ENCODE results near the gene ZBTB37.

Gene ZBTB37

GRCh38 chr1:173913111-173913510 lies 44.9 kb downstream of the ZBTB37 start:
- TF ChIP-seq, protein P1, sequence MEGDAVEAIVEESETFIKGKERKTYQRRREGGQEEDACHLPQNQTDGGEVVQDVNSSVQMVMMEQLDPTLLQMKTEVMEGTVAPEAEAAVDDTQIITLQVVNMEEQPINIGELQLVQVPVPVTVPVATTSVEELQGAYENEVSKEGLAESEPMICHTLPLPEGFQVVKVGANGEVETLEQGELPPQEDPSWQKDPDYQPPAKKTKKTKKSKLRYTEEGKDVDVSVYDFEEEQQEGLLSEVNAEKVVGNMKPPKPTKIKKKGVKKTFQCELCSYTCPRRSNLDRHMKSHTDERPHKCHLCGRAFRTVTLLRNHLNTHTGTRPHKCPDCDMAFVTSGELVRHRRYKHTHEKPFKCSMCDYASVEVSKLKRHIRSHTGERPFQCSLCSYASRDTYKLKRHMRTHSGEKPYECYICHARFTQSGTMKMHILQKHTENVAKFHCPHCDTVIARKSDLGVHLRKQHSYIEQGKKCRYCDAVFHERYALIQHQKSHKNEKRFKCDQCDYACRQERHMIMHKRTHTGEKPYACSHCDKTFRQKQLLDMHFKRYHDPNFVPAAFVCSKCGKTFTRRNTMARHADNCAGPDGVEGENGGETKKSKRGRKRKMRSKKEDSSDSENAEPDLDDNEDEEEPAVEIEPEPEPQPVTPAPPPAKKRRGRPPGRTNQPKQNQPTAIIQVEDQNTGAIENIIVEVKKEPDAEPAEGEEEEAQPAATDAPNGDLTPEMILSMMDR (IDR thresholded peaks at IDR 0.05; ENCODE audit: insufficient read depth, missing control alignments) = no peak
- DNase-seq (ENCODE audit: insufficient read length, low spot score) (no peak), FAIRE-seq (no peak)

- DNase-seq (ENCODE audit: insufficient read length, low spot score) = no peak
- TF ChIP-seq, protein P1 (IDR thresholded peaks at IDR 0.05; ENCODE audit: insufficient read depth, missing control alignments) = peak; percentile 63
- FAIRE-seq = no peak
Observed at GRCh38 chr1:173914366-173914871, 46.2 kb downstream of the ZBTB37 start.

- DNase-seq (ENCODE audit: insufficient read length, low spot score) (no peak), FAIRE-seq (no peak)
- TF ChIP-seq, protein P1 (IDR thresholded peaks at IDR 0.05; ENCODE audit: insufficient read depth, missing control alignments) = no peak
Observed at GRCh38 chr1:173915596-173915995, 47.4 kb downstream of the ZBTB37 start.

DNA sequence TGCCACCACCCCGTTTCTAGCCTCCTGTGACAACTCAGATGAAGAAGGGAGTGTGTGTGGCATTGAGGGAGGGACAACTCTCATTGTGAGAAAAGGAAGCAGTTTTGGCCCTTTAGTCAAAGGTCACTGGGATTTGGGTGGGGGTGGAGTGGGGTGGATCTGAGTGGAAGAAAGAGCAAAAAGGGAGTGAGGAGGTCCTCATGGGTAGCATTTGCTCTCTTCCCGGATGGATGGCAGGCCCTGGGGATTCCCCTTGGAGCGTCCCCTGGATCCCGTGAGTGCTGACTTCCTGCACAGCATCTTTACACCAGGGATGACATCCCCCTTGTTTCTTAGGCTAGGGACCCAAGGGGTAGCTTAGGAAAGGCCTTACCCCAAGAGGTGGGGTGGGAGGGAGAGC lies 48.5 kb downstream of the ZBTB37 start:
- no peak for DNase-seq (ENCODE audit: insufficient read length, low spot score)
- no peak for FAIRE-seq
- TF ChIP-seq, protein P1 (IDR thresholded peaks at IDR 0.05; ENCODE audit: insufficient read depth, missing control alignments) = no peak

DNA sequence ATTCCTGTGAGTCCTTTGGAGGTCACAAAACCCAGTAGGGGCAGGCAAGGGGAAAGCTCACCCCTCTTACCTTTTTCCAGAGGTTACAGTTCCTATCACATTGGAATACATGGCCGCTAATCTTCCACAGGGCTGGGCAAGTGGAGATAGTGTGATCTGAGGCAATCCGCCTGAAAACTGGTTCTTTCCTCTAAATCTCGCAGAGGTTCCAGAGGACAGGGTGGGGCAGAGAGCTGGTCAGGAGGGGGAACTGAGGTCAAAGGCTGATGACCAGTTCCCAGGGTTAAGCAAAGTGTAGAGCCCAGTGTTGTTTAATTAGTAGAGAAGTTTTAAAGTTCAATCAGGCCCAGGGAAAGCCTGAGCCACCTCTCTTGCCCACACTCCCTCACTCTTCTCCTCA lies 49.0 kb downstream of the ZBTB37 start, which contains the start of gene SERPINC1:
TSS of gene SERPINC1 (minus strand) at position 179 of the 400 bp plus-strand sequence. CDS start at position 111, 68 bp downstream.
- no peak for FAIRE-seq

DNA sequence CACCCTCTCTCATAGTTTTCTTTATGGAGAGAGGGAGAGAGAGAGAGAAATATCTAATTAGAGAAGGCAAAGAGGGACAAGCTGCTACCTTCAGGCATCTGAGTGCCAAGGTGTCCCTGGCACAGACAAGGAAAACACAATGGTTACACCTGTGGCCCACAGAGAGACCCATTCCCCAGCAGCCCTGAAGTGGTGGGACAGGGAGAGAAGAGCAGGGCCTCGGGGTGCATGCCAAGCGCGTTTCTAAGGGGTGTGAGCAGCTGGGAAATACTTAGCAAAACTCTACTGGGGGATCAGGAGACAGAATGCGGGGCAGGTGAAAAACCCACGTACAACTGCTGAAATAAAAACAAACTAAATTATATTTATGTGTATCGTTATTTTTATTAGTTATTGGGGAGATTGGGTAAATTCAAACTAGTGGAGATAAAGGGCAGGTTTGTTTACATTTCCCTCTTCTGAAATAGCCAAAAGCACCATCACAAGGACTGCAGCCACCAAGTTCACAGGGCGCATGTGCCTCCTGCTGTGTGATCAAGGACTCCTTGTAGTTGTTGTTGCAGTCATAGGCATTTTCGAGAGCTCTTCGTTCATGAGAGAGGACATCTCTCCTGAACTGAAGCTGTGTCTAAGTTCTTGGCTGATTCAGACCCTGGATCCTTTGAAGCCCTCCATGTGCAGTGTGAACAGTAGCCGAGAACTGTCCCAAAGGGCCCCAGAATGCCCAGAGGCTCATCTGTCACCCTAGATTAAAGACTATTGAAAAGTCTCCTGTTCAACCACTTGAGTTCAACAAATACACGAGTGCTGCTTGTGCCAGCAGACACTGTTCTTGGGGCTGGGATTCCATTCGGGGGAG lies 49.7 kb downstream of the ZBTB37 start:
- FAIRE-seq (no peak), DNase-seq (ENCODE audit: insufficient read length, low spot score) (no peak)
- TF ChIP-seq, protein P1 (IDR thresholded peaks at IDR 0.05; ENCODE audit: insufficient read depth, missing control alignments) = no peak

More for the DNA sequence above, 49.0 kb downstream of the ZBTB37 start, which contains the start of gene SERPINC1:
- TF ChIP-seq, protein P1 (IDR thresholded peaks at IDR 0.05; ENCODE audit: insufficient read depth, missing control alignments) = no peak
- no peak for DNase-seq (ENCODE audit: insufficient read length, low spot score)

- TF ChIP-seq, protein P1 (IDR thresholded peaks at IDR 0.05; ENCODE audit: insufficient read depth, missing control alignments) = no peak
- FAIRE-seq (no peak), DNase-seq (ENCODE audit: insufficient read length, low spot score) (no peak)
Observed at GRCh38 chr1:173920861-173921260, 52.7 kb downstream of the ZBTB37 start.
